GM12891 (cell line): Measurements from ENCODE around the gene NAXD.

ENCODE experiments used
- POLR2A ChIP-seq: IDR thresholded peaks from 2 replicates; pipeline ENCODE4 v1.6.1; 2011; ENCODE audit warnings: low read depth, low read length, control low read depth
- POLR2AphosphoS5 ChIP-seq: IDR thresholded peaks from 2 replicates; pipeline ENCODE4 v1.6.1; 2011; ENCODE audit warnings: low read depth, low read length, control low read depth
- SPI1 ChIP-seq: IDR thresholded peaks from 2 replicates; pipeline ENCODE4 v1.6.1; 2011; ENCODE audit warnings: low read depth, low read length, control low read depth
- TAF1 ChIP-seq: IDR thresholded peaks from 2 replicates; pipeline ENCODE4 v1.6.1; 2011; ENCODE audit warnings: low read depth, low read length, control low read depth

GRCh38 chr13:110641055-110642015 is 26.0 kb downstream of the NAXD start:
- no peak for TF ChIP-seq SPI1
- TF ChIP-seq POLR2AphosphoS5 = no peak
- TF ChIP-seq TAF1 = no peak
- TF ChIP-seq POLR2A = no peak; the same call in 1 of the 2 replicates
